ENCODE measurements around the gene MICAL2.
A peak's percentile ranks its signal among the peaks of the same experiment; 100 is the strongest.

Gene MICAL2

GRCh38 chr11:12251666-12252560, 141.5 kb downstream of the MICAL2 start:
- TF ChIP-seq FOXM1 (IDR thresholded peaks at IDR 0.05; ENCODE audit: borderline replicate concordance, low read depth) (peak; percentile 86), RAD21 (IDR thresholded peaks at IDR 0.05; ENCODE audit: low read depth) (no peak), TEAD4 (IDR thresholded peaks at IDR 0.05) (0 out of 2 replicates have a peak, but pooled peaks have one; percentile 35), CEBPB (IDR thresholded peaks at IDR 0.05) (no peak), ZBTB7A (IDR thresholded peaks at IDR 0.05; ENCODE audit: low read depth) (peak; percentile 49), TAF1 (IDR thresholded peaks at IDR 0.05; ENCODE audit: low read depth) (no peak), EP300 (IDR thresholded peaks at IDR 0.05; ENCODE audit: borderline replicate concordance) (peak; percentile 93), NFIC (IDR thresholded peaks at IDR 0.05) (peak; percentile 82), USF1 (IDR thresholded peaks at IDR 0.05) (no peak), YY1 (IDR thresholded peaks at IDR 0.05; ENCODE audit: low read depth) (peak; percentile 54; the same call in 1 of the 2 replicates), TCF12 (IDR thresholded peaks at IDR 0.05; ENCODE audit: low read depth) (peak; percentile 96), REST (IDR thresholded peaks at IDR 0.05; ENCODE audit: low read depth) (no peak)

GRCh38 chr11:12253843-12254281, 143.5 kb downstream of the MICAL2 start:
- TF ChIP-seq FOXM1 (IDR thresholded peaks at IDR 0.05; ENCODE audit: borderline replicate concordance, low read depth) (no peak), TAF1 (IDR thresholded peaks at IDR 0.05; ENCODE audit: low read depth) (no peak), YY1 (IDR thresholded peaks at IDR 0.05; ENCODE audit: low read depth) (no peak), CEBPB (IDR thresholded peaks at IDR 0.05) (no peak), NFIC (IDR thresholded peaks at IDR 0.05) (no peak), EGR1 (IDR thresholded peaks at IDR 0.05) (no peak), TEAD4 (IDR thresholded peaks at IDR 0.05) (no peak), REST (IDR thresholded peaks at IDR 0.05; ENCODE audit: low read depth) (no peak), TCF12 (IDR thresholded peaks at IDR 0.05; ENCODE audit: low read depth) (no peak), ZBTB7A (IDR thresholded peaks at IDR 0.05; ENCODE audit: low read depth) (no peak), RAD21 (IDR thresholded peaks at IDR 0.05; ENCODE audit: low read depth) (no peak), CREB1 (IDR thresholded peaks at IDR 0.05; ENCODE audit: low read depth) (no peak), MAX (IDR thresholded peaks at IDR 0.05) (no peak), EP300 (IDR thresholded peaks at IDR 0.05; ENCODE audit: borderline replicate concordance) (no peak), USF1 (IDR thresholded peaks at IDR 0.05) (no peak)

- TF ChIP-seq RAD21 (IDR thresholded peaks at IDR 0.05; ENCODE audit: low read depth) (no peak), TCF12 (IDR thresholded peaks at IDR 0.05; ENCODE audit: low read depth) (no peak), ZBTB7A (IDR thresholded peaks at IDR 0.05; ENCODE audit: low read depth) (no peak), EGR1 (IDR thresholded peaks at IDR 0.05) (no peak)
Observed at GRCh38 chr11:12258451-12258850, 148.1 kb downstream of the MICAL2 start.

GRCh38 chr11:12259956-12260355, 149.6 kb downstream of the MICAL2 start:
- TF ChIP-seq CREB1 (IDR thresholded peaks at IDR 0.05; ENCODE audit: low read depth) (no peak), MAX (IDR thresholded peaks at IDR 0.05) (no peak), ZBTB7A (IDR thresholded peaks at IDR 0.05; ENCODE audit: low read depth) (no peak), NFIC (IDR thresholded peaks at IDR 0.05) (no peak), TCF12 (IDR thresholded peaks at IDR 0.05; ENCODE audit: low read depth) (no peak), TEAD4 (IDR thresholded peaks at IDR 0.05) (no peak), USF1 (IDR thresholded peaks at IDR 0.05) (no peak)

GRCh38 chr11:12260731-12261521, 150.5 kb downstream of the MICAL2 start:
- TF ChIP-seq YY1 (IDR thresholded peaks at IDR 0.05; ENCODE audit: low read depth) (no peak), RAD21 (IDR thresholded peaks at IDR 0.05; ENCODE audit: low read depth) (no peak), FOXM1 (IDR thresholded peaks at IDR 0.05; ENCODE audit: borderline replicate concordance, low read depth) (no peak), EGR1 (IDR thresholded peaks at IDR 0.05) (no peak), CREB1 (IDR thresholded peaks at IDR 0.05; ENCODE audit: low read depth) (no peak), ZBTB7A (IDR thresholded peaks at IDR 0.05; ENCODE audit: low read depth) (no peak), TCF12 (IDR thresholded peaks at IDR 0.05; ENCODE audit: low read depth) (no peak), USF1 (IDR thresholded peaks at IDR 0.05) (no peak), EP300 (IDR thresholded peaks at IDR 0.05; ENCODE audit: borderline replicate concordance) (no peak), MAX (IDR thresholded peaks at IDR 0.05) (no peak)

Measured in Ishikawa (cell line).